ENCODE measurements around the gene SFXN4.

DNA sequence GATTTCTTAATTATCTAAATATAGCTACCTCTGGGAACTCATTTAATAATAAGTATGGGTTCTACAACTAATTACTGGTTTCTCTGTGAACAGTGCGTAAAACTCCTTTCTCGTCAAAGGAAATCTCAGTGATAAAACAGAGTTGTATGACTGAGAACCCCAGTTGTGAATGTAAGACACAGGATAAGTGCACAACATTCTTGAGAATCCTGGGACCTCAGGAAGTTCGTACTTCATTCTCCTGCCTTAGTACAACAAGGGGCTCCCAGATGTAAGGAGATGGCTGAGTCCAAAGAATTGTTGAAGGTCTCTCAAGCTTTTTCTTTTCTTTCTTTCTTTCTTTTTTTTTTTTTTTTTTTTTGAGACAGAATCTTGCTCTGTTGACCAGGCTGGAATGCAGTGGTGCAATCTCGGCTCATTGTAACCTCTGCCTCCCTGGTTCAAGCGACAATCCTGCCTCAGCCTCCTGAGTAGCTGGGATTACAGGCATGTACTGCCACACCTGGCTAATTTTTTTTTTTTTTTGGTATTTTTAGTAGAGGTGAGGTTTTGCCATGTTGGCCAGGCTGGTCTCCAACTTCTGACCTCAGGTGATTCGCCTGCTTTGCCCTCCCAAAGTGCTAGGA is 49.1 kb downstream of the SFXN4 start:
- TF ChIP-seq, protein P1, sequence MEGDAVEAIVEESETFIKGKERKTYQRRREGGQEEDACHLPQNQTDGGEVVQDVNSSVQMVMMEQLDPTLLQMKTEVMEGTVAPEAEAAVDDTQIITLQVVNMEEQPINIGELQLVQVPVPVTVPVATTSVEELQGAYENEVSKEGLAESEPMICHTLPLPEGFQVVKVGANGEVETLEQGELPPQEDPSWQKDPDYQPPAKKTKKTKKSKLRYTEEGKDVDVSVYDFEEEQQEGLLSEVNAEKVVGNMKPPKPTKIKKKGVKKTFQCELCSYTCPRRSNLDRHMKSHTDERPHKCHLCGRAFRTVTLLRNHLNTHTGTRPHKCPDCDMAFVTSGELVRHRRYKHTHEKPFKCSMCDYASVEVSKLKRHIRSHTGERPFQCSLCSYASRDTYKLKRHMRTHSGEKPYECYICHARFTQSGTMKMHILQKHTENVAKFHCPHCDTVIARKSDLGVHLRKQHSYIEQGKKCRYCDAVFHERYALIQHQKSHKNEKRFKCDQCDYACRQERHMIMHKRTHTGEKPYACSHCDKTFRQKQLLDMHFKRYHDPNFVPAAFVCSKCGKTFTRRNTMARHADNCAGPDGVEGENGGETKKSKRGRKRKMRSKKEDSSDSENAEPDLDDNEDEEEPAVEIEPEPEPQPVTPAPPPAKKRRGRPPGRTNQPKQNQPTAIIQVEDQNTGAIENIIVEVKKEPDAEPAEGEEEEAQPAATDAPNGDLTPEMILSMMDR (conservative IDR thresholded peaks at IDR 0.05 in 1 of 2, IDR thresholded peaks at IDR 0.05 in 1 of 2; ENCODE audit: low read depth in 1 of 2, low read length in 2 of 2): no peak
- no peak for TF ChIP-seq EZH2 (IDR thresholded peaks at IDR 0.05; ENCODE audit: low read length, missing control alignments)
